A673 (cell line): Measurements from ENCODE around the gene SYT8. TPM values are rescaled to one million over a fixed set of nuclear protein-coding genes. Genes with fewer than 3 reads are reported as not detected.

ENCODE experiments used
- BruUV-seq: library from RNA; stranded (reverse); fragments of 400-500 nt; replicated peaks from 2 replicates; lab custom pipeline; 2021; lab: Mats Ljungman, UMichigan
- CTCF ChIA-PET: fragments of 300-600 bp; sonication (Branson Sonifier 250); formaldehyde crosslinking; loops from one replicate; lab custom pipeline; 2022; ENCODE audit warnings: antibody characterized with exemption; lab: Charles Lee
- POLR2A ChIA-PET: fragments of 300-600 bp; sonication (Branson Sonifier 250); formaldehyde crosslinking; loops from one replicate; lab custom pipeline; 2022; ENCODE audit warnings: antibody characterized with exemption; ENCODE audit not compliant: low non-redundant PET; lab: Charles Lee
- DNase-seq: peaks from one replicate; pipeline ENCODE4 v3.0.0-alpha.2; 2015; ENCODE audit warnings: low spot score
- H3K27ac ChIP-seq: fragments of 200-600 bp; sonication (generic); 2 replicates; pipeline ENCODE4 v1.5.1; 2016; ENCODE audit warnings: mixed run types, low read depth, mild to moderate bottlenecking, mixed read lengths, antibody characterized with exemption, low read length; ENCODE audit not compliant: poor library complexity, severe bottlenecking
- H3K27me3 ChIP-seq: fragments of 200-600 bp; sonication (generic); replicated peaks from 2 replicates; pipeline ENCODE4 v1.6.1; 2017; ENCODE audit warnings: mixed run types, low read depth, mild to moderate bottlenecking, mixed read lengths, antibody characterized with exemption, low read length; ENCODE audit not compliant: insufficient read depth, poor library complexity
- H3K36me3 ChIP-seq: fragments of 200-600 bp; sonication (generic); 2 replicates; pipeline ENCODE4 v1.6.1; 2016; ENCODE audit warnings: mixed run types, mild to moderate bottlenecking, mixed read lengths, antibody characterized with exemption, low read length; ENCODE audit not compliant: insufficient read depth, poor library complexity, severe bottlenecking
- H3K4me1 ChIP-seq: fragments of 200-600 bp; sonication (generic); 2 replicates; pipeline ENCODE4 v1.6.1; 2017; ENCODE audit warnings: mixed run types, mild to moderate bottlenecking, mixed read lengths, antibody characterized with exemption, low read length; ENCODE audit not compliant: insufficient read depth, poor library complexity, severe bottlenecking
- H3K4me3 ChIP-seq: fragments of 200-600 bp; sonication (generic); 2 replicates; pipeline ENCODE4 v1.5.1; 2016; ENCODE audit warnings: low read depth, mixed run types, mild to moderate bottlenecking, mixed read lengths, low read length; ENCODE audit not compliant: poor library complexity, severe bottlenecking
- H3K9me3 ChIP-seq: fragments of 200-600 bp; sonication (generic); 2 replicates; pipeline ENCODE4 v1.6.1; 2016; ENCODE audit warnings: mixed run types, low read depth, mild to moderate bottlenecking, mixed read lengths, antibody characterized with exemption, low read length; ENCODE audit not compliant: poor library complexity, severe bottlenecking
- CTCF ChIP-seq: fragments of 300-800, 200-600 bp; sonication (generic); conservative IDR thresholded peaks from 2 replicates; pipeline ENCODE4 v1.5.1; 2017; ENCODE audit warnings: low read depth, mild to moderate bottlenecking, antibody characterized with exemption, low read length, moderate library complexity, mixed read lengths
- EZH2 ChIP-seq: fragments of 200-600 bp; sonication (generic); IDR thresholded peaks from 2 replicates; pipeline ENCODE4 v1.6.1; 2017; ENCODE audit warnings: borderline replicate concordance, low read depth, mild to moderate bottlenecking, mixed read lengths, antibody characterized with exemption, low read length; ENCODE audit not compliant: poor library complexity, severe bottlenecking
- intact Hi-C: fragments of 100-400 bp; cut with micrococcal nuclease; formaldehyde crosslinking; loops from one replicate; pipeline ENCODE4 v1.10.0; 2022; ENCODE audit not compliant: unreplicated experiment
- total RNA-seq: library from RNA; stranded (reverse); gene quantifications from 2 replicates; pipeline ENCODE4 v1.2.3, GENCODE V29; 2021

Gene SYT8
- total RNA-seq, 1 experiment from 2014 or later: not detected

- Histone ChIP-seq H3K27me3 (no peaks in the 10 kb centered on the region), H3K4me1 (no peaks in the 10 kb centered on the region), H3K9me3 (no peaks in the 10 kb centered on the region), H3K27ac (no peak overlapping the region), H3K36me3 (no peaks in the 10 kb centered on the region), H3K4me3 (no peak overlapping the region)
- BruUV-seq: no TSS peak
- intact Hi-C loops: no loop called here
- ChIA-PET POLR2A (no interaction called here), CTCF (no interaction called here)
- TF ChIP-seq CTCF: no peak
- no peak for TF ChIP-seq EZH2
- DNase-seq: no peak
These were observed 15.7 kb upstream of the SYT8 start for GRCh38 chr11:1819074-1819473.

GRCh38 chr11:1820463-1821325 lies 14.1 kb upstream of the SYT8 start:
- ChIA-PET POLR2A (no interaction called here), CTCF (no interaction called here)
- no peak overlapping the region for H3K27ac ChIP-seq
- intact Hi-C loops: no loop called here
- no peaks in the 10 kb centered on the region for H3K27me3 ChIP-seq
- TF ChIP-seq EZH2: no peak
- TF ChIP-seq CTCF: no peak
- no peak for DNase-seq
- H3K9me3 ChIP-seq: no peaks in the 10 kb centered on the region
- H3K4me1 ChIP-seq: no peaks in the 10 kb centered on the region
- H3K4me3 ChIP-seq: no peak overlapping the region
- no TSS peak for BruUV-seq
- no peaks in the 10 kb centered on the region for H3K36me3 ChIP-seq

GRCh38 chr11:1821562-1821961 lies 13.2 kb upstream of the SYT8 start:
- BruUV-seq: no TSS peak
- H3K27me3 ChIP-seq: no peaks in the 10 kb centered on the region
- DNase-seq: no peak
- no peaks in the 10 kb centered on the region for H3K36me3 ChIP-seq
- ChIA-PET CTCF (no interaction called here), POLR2A (no interaction called here)
- H3K4me3 ChIP-seq: no peak overlapping the region
- no peaks in the 10 kb centered on the region for H3K9me3 ChIP-seq
- H3K4me1 ChIP-seq: no peaks in the 10 kb centered on the region
- TF ChIP-seq CTCF (no peak), EZH2 (no peak)
- H3K27ac ChIP-seq: no peak overlapping the region
- intact Hi-C loops: no loop called here
